ENCODE data around the gene PMS2.

The PMS2 gene

GRCh38 chr7:6032641-6033040 is 23.8 kb upstream of the PMS2 start:
- TF ChIP-seq EZH2 (optimal IDR thresholded peaks at IDR 0.05; ENCODE audit: low read depth, low read length), result no peak

DNA sequence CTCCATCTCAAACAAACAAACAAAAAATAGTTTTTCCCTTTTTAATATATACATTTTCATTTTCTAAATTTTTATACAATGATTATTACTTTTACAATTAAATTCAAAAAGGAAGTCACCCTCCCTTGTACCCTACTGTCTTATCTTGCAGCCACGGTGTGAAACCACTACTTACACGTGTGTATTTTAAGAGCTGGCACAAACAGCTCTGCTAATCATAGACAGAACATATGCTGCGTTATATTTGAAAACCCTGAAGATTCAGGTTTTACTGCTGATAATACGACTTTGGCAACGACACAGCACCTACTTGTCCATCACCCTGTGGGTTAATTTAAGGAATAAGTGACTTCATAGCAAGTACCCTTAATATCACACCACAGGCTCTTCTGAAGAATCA is 23.3 kb upstream of the PMS2 start:
- peaks cover 14% of the 10 kb centered on the region for H3K79me2 ChIP-seq (ENCODE audit: low read length)
- no peak for TF ChIP-seq EZH2phosphoT487 (IDR thresholded peaks at IDR 0.05; ENCODE audit: low read length)
- no peak for TF ChIP-seq CTCF (IDR thresholded peaks at IDR 0.05; ENCODE audit: low read length)
- no peak for TF ChIP-seq EZH2 (optimal IDR thresholded peaks at IDR 0.05; ENCODE audit: low read depth, low read length)
- H2AFZ ChIP-seq (ENCODE audit: low read length), result no peak overlapping the region
- 0 out of 2 replicates have a peak, but pooled peaks cover 13% of the 10 kb centered on the region for H3K36me3 ChIP-seq (replicated peaks; ENCODE audit: insufficient read depth, low read length)
- no peak for DNase-seq
- no peaks in the 10 kb centered on the region for H4K20me1 ChIP-seq (ENCODE audit: insufficient read depth, low read length)
- no peaks in the 10 kb centered on the region for H3F3A ChIP-seq (ENCODE audit: insufficient read depth, low read length)
- H3K4me3 ChIP-seq (ENCODE audit: low read length), result no peak overlapping the region
- H3K9me2 ChIP-seq (replicated peaks; ENCODE audit: insufficient read depth, low read length), result no peaks in the 10 kb centered on the region
- H3K27me3 ChIP-seq (replicated peaks; ENCODE audit: insufficient read depth, low read length), result no peaks in the 10 kb centered on the region
- H3K9me3 ChIP-seq (replicated peaks; ENCODE audit: insufficient read depth, low read length), result no peaks in the 10 kb centered on the region
- H3K4me2 ChIP-seq (ENCODE audit: low read depth, low read length), result no peak overlapping the region
- H3K9ac ChIP-seq (ENCODE audit: low read length), result no peak overlapping the region
- no peaks in the 10 kb centered on the region for H3K4me1 ChIP-seq (ENCODE audit: low read length)
- no peak overlapping the region for H3K27ac ChIP-seq (ENCODE audit: low read length)

More at GRCh38 chr7:6032641-6033040, 23.8 kb upstream of the PMS2 start:
- no peak for DNase-seq
- 0 out of 2 replicates have a peak, but pooled peaks cover 11% of the 10 kb centered on the region for H3K36me3 ChIP-seq (replicated peaks; ENCODE audit: insufficient read depth, low read length)
- H3K9ac ChIP-seq (ENCODE audit: low read length), result no peak overlapping the region
- no peak overlapping the region for H3K4me3 ChIP-seq (ENCODE audit: low read length)
- H4K20me1 ChIP-seq (ENCODE audit: insufficient read depth, low read length), result no peaks in the 10 kb centered on the region
- H3F3A ChIP-seq (ENCODE audit: insufficient read depth, low read length), result no peaks in the 10 kb centered on the region
- no peaks in the 10 kb centered on the region for H3K27me3 ChIP-seq (replicated peaks; ENCODE audit: insufficient read depth, low read length)
- H3K4me1 ChIP-seq (ENCODE audit: low read length), result no peaks in the 10 kb centered on the region
- H3K9me2 ChIP-seq (replicated peaks; ENCODE audit: insufficient read depth, low read length), result no peaks in the 10 kb centered on the region
- no peaks in the 10 kb centered on the region for H3K9me3 ChIP-seq (replicated peaks; ENCODE audit: insufficient read depth, low read length)
- H3K27ac ChIP-seq (ENCODE audit: low read length), result no peak overlapping the region
- peaks cover 14% of the 10 kb centered on the region for H3K79me2 ChIP-seq (ENCODE audit: low read length)
- no peak overlapping the region for H2AFZ ChIP-seq (ENCODE audit: low read length)
- no peak overlapping the region for H3K4me2 ChIP-seq (ENCODE audit: low read depth, low read length)

- no peak overlapping the region for H3K9ac ChIP-seq (ENCODE audit: low read length)
- no peak overlapping the region for H3K4me2 ChIP-seq (ENCODE audit: low read depth, low read length)
- no peaks in the 10 kb centered on the region for H3K9me3 ChIP-seq (replicated peaks; ENCODE audit: insufficient read depth, low read length)
- no peaks in the 10 kb centered on the region for H3F3A ChIP-seq (ENCODE audit: insufficient read depth, low read length)
- no peak overlapping the region for H2AFZ ChIP-seq (ENCODE audit: low read length)
- no peaks in the 10 kb centered on the region for H3K9me2 ChIP-seq (replicated peaks; ENCODE audit: insufficient read depth, low read length)
- no peak for DNase-seq
- H4K20me1 ChIP-seq (ENCODE audit: insufficient read depth, low read length), result no peaks in the 10 kb centered on the region
- H3K4me3 ChIP-seq (ENCODE audit: low read length), result no peak overlapping the region
- H3K79me2 ChIP-seq (ENCODE audit: low read length), result peaks cover 14% of the 10 kb centered on the region
- H3K27me3 ChIP-seq (replicated peaks; ENCODE audit: insufficient read depth, low read length), result no peaks in the 10 kb centered on the region
- H3K36me3 ChIP-seq (replicated peaks; ENCODE audit: insufficient read depth, low read length), result peaks cover 12% of the 10 kb centered on the region; the same call in 1 of the 2 replicates
- H3K4me1 ChIP-seq (ENCODE audit: low read length), result no peaks in the 10 kb centered on the region
- no peak overlapping the region for H3K27ac ChIP-seq (ENCODE audit: low read length)
- TF ChIP-seq EZH2 (optimal IDR thresholded peaks at IDR 0.05; ENCODE audit: low read depth, low read length) (no peak), EZH2phosphoT487 (IDR thresholded peaks at IDR 0.05; ENCODE audit: low read length) (no peak), CTCF (IDR thresholded peaks at IDR 0.05; ENCODE audit: low read length) (no peak)
Observed at GRCh38 chr7:6031567-6031966, 22.7 kb upstream of the PMS2 start.

- Histone ChIP-seq H3K4me2 (ENCODE audit: low read depth, low read length) (no peak within 1 kb of the TSS), H2AFZ (ENCODE audit: low read length) (no peak within 1 kb of the TSS), H3K4me1 (ENCODE audit: low read length) (no peaks in the 10 kb centered on the region), H3K4me3 (ENCODE audit: low read length) (no peak within 1 kb of the TSS), H3K36me3 (replicated peaks; ENCODE audit: insufficient read depth, low read length) (peaks cover 10% of the 10 kb centered on the region; the same call in 1 of the 2 replicates), H3K79me2 (ENCODE audit: low read length) (peaks cover 16% of the 10 kb centered on the region), H3K9me2 (replicated peaks; ENCODE audit: insufficient read depth, low read length) (no peaks in the 10 kb centered on the region), H3K9ac (ENCODE audit: low read length) (no peak within 1 kb of the TSS), H4K20me1 (ENCODE audit: insufficient read depth, low read length) (no peaks in the 10 kb centered on the region), H3K27ac (ENCODE audit: low read length) (no peak within 1 kb of the TSS), H3K27me3 (replicated peaks; ENCODE audit: insufficient read depth, low read length) (no peaks in the 10 kb centered on the region), H3F3A (ENCODE audit: insufficient read depth, low read length) (no peaks in the 10 kb centered on the region), H3K9me3 (replicated peaks; ENCODE audit: insufficient read depth, low read length) (no peaks in the 10 kb centered on the region)
- no peak for DNase-seq
- no peak for TF ChIP-seq EZH2phosphoT487 (IDR thresholded peaks at IDR 0.05; ENCODE audit: low read length)
- TF ChIP-seq EZH2 (optimal IDR thresholded peaks at IDR 0.05; ENCODE audit: low read depth, low read length), result no peak
- TF ChIP-seq CTCF (IDR thresholded peaks at IDR 0.05; ENCODE audit: low read length), result no peak
Observed at GRCh38 chr7:6030988-6031387, 22.1 kb upstream of the PMS2 start, which contains the start of gene ANKRD61. ANKRD61 (plus strand) TSS chr7:6031376; CDS start chr7:6031376, 0 bp downstream.

Data from MM.1S (cell line).